Body of pancreas (tissue), 4 donors: ENCODE measurements around the gene MYO9B. TPM values are rescaled to one million over a fixed set of nuclear protein-coding genes. Genes with fewer than 3 reads are reported as not detected.
A peak's percentile ranks its signal among the peaks of the same experiment; 100 is the strongest.

Experiments used
- ATAC-seq: fragments of 150-250 bp; one replicate; pipeline ENCODE4 v1.9.1; 2016
- DNase-seq, 4 donors: peaks; one replicate each; pipeline ENCODE4 v3.0.0-alpha.2; 2019
- H3K27ac ChIP-seq, 4 donors: fragments of 200-600 bp; sonication (generic); 1 replicate in 3 of 4; 2 replicates in 1 of 4; pipeline versions ENCODE4 v1.5.1 to v1.6.1; 2016 to 2019; ENCODE audit warnings: mild to moderate bottlenecking in 1 of 4, mixed read lengths in 1 of 4, moderate library complexity in 1 of 4
- H3K27me3 ChIP-seq, 2 donors: fragments of 200-600 bp; sonication (generic); one replicate each; pipeline ENCODE4 v1.6.0; 2016; ENCODE audit warnings: mild to moderate bottlenecking in 1 of 2
- H3K36me3 ChIP-seq, 2 donors: fragments of 200-600 bp; sonication (generic); replicated peaks in 1 of 2; 2 replicates each; pipeline ENCODE4 v1.5.1; 2016; ENCODE audit warnings: low read depth in 2 of 2; ENCODE audit not compliant: insufficient read depth in 1 of 2
- H3K4me1 ChIP-seq: fragments of 200-600 bp; sonication (generic); one replicate; pipeline ENCODE4 v1.6.0; 2016
- H3K4me3 ChIP-seq, 2 donors: fragments of 200-600 bp; sonication (generic); 1 replicate in 1 of 2; 2 replicates in 1 of 2; pipeline ENCODE4 v1.5.1; 2016 to 2019
- H3K9me3 ChIP-seq, 3 donors: fragments of 200-600 bp; sonication (generic); 1 replicate in 2 of 3; 2 replicates in 1 of 3; pipeline ENCODE4 v1.5.1; 2016
- CTCF ChIP-seq, 7 experiments: fragments of 450-650 bp in 4 of 7; fragments of 200-600 bp in 3 of 7; sonication (generic) in 3 of 7; IDR thresholded peaks; one replicate each; pipeline ENCODE4 v1.5.1; 2016 to 2019; ENCODE audit warnings: antibody characterized with exemption in 7 of 7
- POLR2A ChIP-seq, 3 donors: fragments of 450-650 bp; IDR thresholded peaks; one replicate each; pipeline ENCODE4 v1.6.1; 2016; ENCODE audit warnings: antibody characterized with exemption in 3 of 3, mild to moderate bottlenecking in 2 of 3
- WGBS, 2 donors: methylation state at CpG; one replicate each; pipeline ENCODE4 v1.1.5; 2017; 5-methylcytosine and 5-hydroxymethylcytosine counted together
- intact Hi-C: fragments of 100-400 bp; cut with DNase I; formaldehyde crosslinking; loops from one replicate; pipeline ENCODE4 v1.15.1; 2023
- total RNA-seq, 2 donors: library from RNA; depleted of rRNA; stranded (reverse); fragments of >200 nt; gene quantifications; one replicate each; pipeline ENCODE4 v1.1.0, GENCODE V29; 2016

Gene MYO9B
- total RNA-seq, 2 donors from 2014 or later = 26.2 to 56.0 TPM

GRCh38 chr19:17049711-17050280 lies 25.8 kb upstream of the MYO9B start:
- Histone ChIP-seq H3K4me1 (no peaks in the 10 kb centered on the region), H3K27me3 (no peaks in the 10 kb centered on the region), H3K4me3 (no peak overlapping the region), H3K27ac (no peak overlapping the region), H3K9me3 (no peaks in the 10 kb centered on the region), H3K36me3 (peaks cover 0 to 4% of the 10 kb centered on the region in 2 donors)
- 82 to 89% methylated on average over 17 to 18 of the region's 18 CpGs for WGBS, 2 donors
- DNase-seq (no peak), ATAC-seq (no peak)
- TF ChIP-seq CTCF (IDR thresholded peaks at IDR 0.05) (no peak), POLR2A (IDR thresholded peaks at IDR 0.05) (no peak)
- intact Hi-C loops = loop anchor here (5.0 kb wide), 1 partner anchor 277 kb away; no protein-coding TSS in a partner anchor

DNA sequence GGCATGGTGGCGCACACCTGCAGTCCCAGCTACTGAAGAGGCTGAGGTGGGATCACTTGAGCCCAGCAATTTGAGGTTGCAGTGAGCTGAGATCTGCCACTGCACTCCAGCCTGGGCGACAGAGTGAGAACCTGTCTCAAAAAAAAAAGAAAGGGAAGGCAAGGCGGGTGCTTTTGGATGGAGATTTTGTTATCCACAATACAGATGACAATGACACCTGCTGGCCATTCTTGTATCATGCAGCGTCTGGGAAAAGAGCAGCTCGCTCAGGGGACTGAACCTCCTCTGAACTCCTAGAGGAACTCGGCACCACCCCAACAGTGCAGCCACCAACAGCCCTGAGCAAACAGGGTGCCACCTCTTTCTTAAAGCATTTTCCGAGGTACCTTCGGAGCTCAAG lies 23.1 kb upstream of the MYO9B start:
- intact Hi-C loops = loop anchor here (5.0 kb wide), 1 partner anchor 280 kb away; no protein-coding TSS in a partner anchor
- ATAC-seq (peak; percentile 35), DNase-seq (peak; percentile 27 to 42 (median 34))
- 56 to 59% methylated on average over 8 of the region's 8 CpGs for WGBS, 2 donors
- no peaks in the 10 kb centered on the region for H3K27me3 ChIP-seq
- no peaks in the 10 kb centered on the region for H3K9me3 ChIP-seq
- no peak overlapping the region for H3K27ac ChIP-seq
- no peak overlapping the region for H3K4me3 ChIP-seq
- TF ChIP-seq CTCF (IDR thresholded peaks at IDR 0.05) (peak in 6 of 7 experiments; percentile 31 to 52 (median 38)), POLR2A (IDR thresholded peaks at IDR 0.05) (no peak)
- H3K4me1 ChIP-seq = no peaks in the 10 kb centered on the region
- peaks cover 0 to 4% of the 10 kb centered on the region in 2 donors for H3K36me3 ChIP-seq

DNA sequence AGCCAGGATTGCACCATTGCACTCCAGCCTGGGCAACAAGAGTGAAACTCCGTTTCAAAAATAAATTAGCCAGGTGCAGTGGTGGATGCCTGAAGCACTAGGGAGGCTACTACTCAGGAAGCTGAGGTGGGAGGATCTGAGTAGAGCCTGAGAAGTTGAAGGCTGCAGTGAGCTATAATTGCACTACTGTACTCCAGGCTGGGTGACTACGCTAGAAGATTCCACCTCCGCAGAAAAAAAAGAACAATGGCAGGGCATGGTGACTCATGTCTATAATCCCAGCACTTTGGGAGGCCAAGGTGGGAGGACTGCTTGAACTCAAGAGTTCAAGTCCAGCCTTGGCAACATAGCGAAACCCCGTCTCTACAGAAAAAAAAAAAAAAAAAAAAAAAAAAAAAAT lies 20.8 kb upstream of the MYO9B start:
- Histone ChIP-seq H3K36me3 (peaks cover 0 to 10% of the 10 kb centered on the region in 2 donors), H3K27me3 (no peaks in the 10 kb centered on the region), H3K4me1 (no peaks in the 10 kb centered on the region), H3K9me3 (no peaks in the 10 kb centered on the region), H3K4me3 (no peak overlapping the region), H3K27ac (no peak overlapping the region)
- intact Hi-C loops = loop anchor here (5.0 kb wide), 1 partner anchor 282 kb away; no protein-coding TSS in a partner anchor
- ATAC-seq (no peak), DNase-seq (no peak)
- 87 to 95% methylated on average over 3 to 5 of the region's 5 CpGs for WGBS, 2 donors
- TF ChIP-seq POLR2A (IDR thresholded peaks at IDR 0.05) (no peak), CTCF (IDR thresholded peaks at IDR 0.05) (no peak)

DNA sequence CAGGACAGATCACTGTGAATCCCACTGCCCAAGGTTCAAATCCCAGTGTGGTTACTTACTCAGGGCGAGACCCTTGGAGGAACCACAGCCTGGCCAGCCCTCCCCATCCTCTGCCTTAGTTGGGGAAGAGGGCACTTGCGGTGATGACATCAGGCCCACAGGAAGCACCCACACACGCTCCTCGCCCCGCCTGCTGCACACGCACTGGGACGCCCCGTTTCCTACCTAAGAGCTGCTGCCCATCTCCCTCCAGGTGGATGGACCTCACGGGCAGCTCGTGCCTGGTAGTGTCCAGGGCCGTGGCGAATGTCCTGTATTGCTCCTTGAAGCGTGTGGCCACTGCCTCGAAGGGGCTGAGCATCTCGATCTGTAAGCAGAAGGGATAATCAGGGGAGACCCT lies 19.9 kb upstream of the MYO9B start:
- ATAC-seq (no peak), DNase-seq (no peak)
- TF ChIP-seq CTCF (IDR thresholded peaks at IDR 0.05) = no peak
- TF ChIP-seq POLR2A (IDR thresholded peaks at IDR 0.05) = no peak
- H3K9me3 ChIP-seq = no peaks in the 10 kb centered on the region
- H3K27me3 ChIP-seq = no peaks in the 10 kb centered on the region
- intact Hi-C loops = no loop called here
- H3K4me3 ChIP-seq = no peak overlapping the region
- no peaks in the 10 kb centered on the region for H3K4me1 ChIP-seq
- H3K36me3 ChIP-seq = peaks cover 0 to 10% of the 10 kb centered on the region in 2 donors
- 89 to 90% methylated on average over 13 to 15 of the region's 15 CpGs for WGBS, 2 donors
- no peak overlapping the region for H3K27ac ChIP-seq

DNA sequence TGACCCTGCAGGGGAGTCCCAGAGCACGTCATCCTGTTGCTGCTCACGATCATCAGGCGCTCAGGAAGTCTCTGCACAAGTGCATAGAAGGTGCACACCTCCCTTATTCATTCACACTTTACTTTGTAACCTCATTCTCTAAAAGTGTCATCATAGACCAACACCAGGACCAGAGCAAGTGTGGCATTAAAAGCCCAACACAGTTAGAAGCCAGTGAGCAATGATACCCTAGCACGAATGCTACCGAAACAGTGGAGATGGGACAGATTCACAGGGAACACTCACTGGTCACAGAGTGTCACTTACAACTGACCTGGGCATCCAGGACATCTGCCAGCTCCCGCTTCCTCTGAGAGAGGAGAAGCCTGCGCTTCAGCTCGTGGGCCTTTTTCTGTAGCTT lies 17.3 kb upstream of the MYO9B start:
- 90 to 96% methylated on average over 8 of the region's 8 CpGs for WGBS, 2 donors
- Histone ChIP-seq H3K36me3 (peaks cover 0 to 8% of the 10 kb centered on the region in 2 donors), H3K27me3 (no peaks in the 10 kb centered on the region), H3K27ac (no peak overlapping the region), H3K9me3 (no peaks in the 10 kb centered on the region), H3K4me1 (no peaks in the 10 kb centered on the region), H3K4me3 (no peak overlapping the region)
- TF ChIP-seq POLR2A (IDR thresholded peaks at IDR 0.05) = no peak
- TF ChIP-seq CTCF (IDR thresholded peaks at IDR 0.05) = no peak
- ATAC-seq = no peak
- DNase-seq = no peak
- intact Hi-C loops = no loop called here
